Osteoblast (primary cell): ENCODE data around the gene NUP37. TPM values are rescaled to one million over a fixed set of nuclear protein-coding genes. Genes with fewer than 3 reads are reported as not detected.
A peak's percentile ranks its signal among the peaks of the same experiment; 100 is the strongest.

Source experiments
- DNase-seq: peaks from one replicate; pipeline ENCODE4 v3.0.0; 2011; ENCODE audit warnings: low spot score, mixed read lengths; ENCODE audit not compliant: insufficient read length; ENCODE audit errors: missing footprints
- H2AFZ ChIP-seq: 2 replicates; pipeline ENCODE4 v1.6.0; 2011; ENCODE audit warnings: mild to moderate bottlenecking, low read length
- H3K27ac ChIP-seq: 2 replicates; pipeline ENCODE4 v1.5.1; 2011; ENCODE audit warnings: mild to moderate bottlenecking, low read depth, low read length, moderate library complexity
- H3K27me3 ChIP-seq: 2 replicates; pipeline ENCODE4 v1.6.0; 2012; ENCODE audit warnings: mild to moderate bottlenecking, control low read depth, inconsistent platforms, low read length, moderate library complexity; ENCODE audit not compliant: insufficient read depth
- H3K36me3 ChIP-seq: 2 replicates; pipeline ENCODE4 v1.5.1; 2011; ENCODE audit warnings: mild to moderate bottlenecking, low read length, control low read depth, moderate library complexity; ENCODE audit not compliant: insufficient read depth
- H3K4me1 ChIP-seq: 2 replicates; pipeline ENCODE4 v1.5.1; 2011; ENCODE audit warnings: mild to moderate bottlenecking, low read length, control low read depth, moderate library complexity; ENCODE audit not compliant: insufficient read depth
- H3K4me2 ChIP-seq: 2 replicates; pipeline ENCODE4 v1.6.0; 2011; ENCODE audit warnings: mild to moderate bottlenecking, low read length; ENCODE audit not compliant: insufficient read depth
- H3K4me3 ChIP-seq: fragments of 200-600 bp; sonication (generic); 3 replicates; pipeline ENCODE4 v1.5.1; 2012; ENCODE audit warnings: mild to moderate bottlenecking, low read length, inconsistent platforms; ENCODE audit not compliant: insufficient read depth
- H3K79me2 ChIP-seq: 2 replicates; pipeline ENCODE4 v1.6.0; 2012; ENCODE audit warnings: mild to moderate bottlenecking, low read length, control low read depth, inconsistent platforms; ENCODE audit not compliant: insufficient read depth
- H3K9me3 ChIP-seq: 2 replicates; pipeline ENCODE4 v1.5.1; 2011; ENCODE audit warnings: low read depth, low read length, control low read depth
- H4K20me1 ChIP-seq: 2 replicates; pipeline ENCODE4 v1.6.0; 2012; ENCODE audit warnings: mild to moderate bottlenecking, low read length, control low read depth; ENCODE audit not compliant: insufficient read depth
- total RNA-seq: library from RNA; depleted of rRNA; stranded (reverse); fragments of >200 nt; gene quantifications from 2 replicates; pipeline ENCODE4 v1.2.3, GENCODE V29; 2012
- TF ChIP-seq, protein P1 (sequence below): IDR thresholded peaks from 2 replicates; pipeline ENCODE4 v1.5.1; 2011; ENCODE audit warnings: mild to moderate bottlenecking, low read depth, low read length, moderate library complexity; ENCODE audit errors: extremely low read depth

NUP37 gene
- total RNA-seq, 1 donor: 24.6 TPM

DNA sequence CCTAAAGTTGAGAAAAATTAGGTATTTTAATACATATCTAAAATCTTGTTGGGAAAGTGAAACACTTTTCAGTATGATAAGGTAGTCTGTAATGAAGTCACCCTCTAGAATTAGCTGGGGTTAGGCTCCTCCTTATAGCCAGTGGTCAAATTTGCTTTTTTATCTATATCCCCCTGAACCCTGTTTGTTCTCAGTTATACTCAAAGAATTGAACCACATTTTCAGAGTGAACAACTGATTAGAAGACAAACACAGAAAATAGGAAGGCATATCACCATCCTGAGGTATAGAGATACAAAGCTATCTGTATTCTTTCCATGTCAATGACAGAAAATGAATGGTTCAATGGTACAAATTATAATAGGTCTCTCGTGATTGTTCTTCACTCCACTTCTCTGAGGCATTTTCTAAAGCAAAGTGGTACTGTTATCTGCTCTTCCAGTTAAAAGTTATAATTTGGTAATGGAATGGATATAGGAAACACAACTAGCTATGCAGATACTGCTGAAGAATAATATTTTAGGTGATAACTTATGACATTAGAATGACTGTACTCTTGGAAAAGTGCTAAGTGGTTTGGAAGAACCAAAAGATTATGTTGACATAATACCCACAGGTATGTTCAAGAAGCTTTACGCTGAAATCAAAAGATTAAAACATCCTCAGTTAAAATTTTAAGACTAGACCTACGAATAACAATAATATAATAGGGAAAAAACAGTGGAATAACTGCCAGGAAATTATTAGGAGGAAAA lies 85.7 kb downstream of the NUP37 start:
- H3K9me3 ChIP-seq: no peaks in the 10 kb centered on the region
- no peak overlapping the region for H3K4me2 ChIP-seq
- H3K79me2 ChIP-seq: no peaks in the 10 kb centered on the region
- H3K36me3 ChIP-seq: peaks cover 23% of the 10 kb centered on the region
- H3K4me1 ChIP-seq: peaks cover 15% of the 10 kb centered on the region
- no peaks in the 10 kb centered on the region for H4K20me1 ChIP-seq
- TF ChIP-seq, protein P1, sequence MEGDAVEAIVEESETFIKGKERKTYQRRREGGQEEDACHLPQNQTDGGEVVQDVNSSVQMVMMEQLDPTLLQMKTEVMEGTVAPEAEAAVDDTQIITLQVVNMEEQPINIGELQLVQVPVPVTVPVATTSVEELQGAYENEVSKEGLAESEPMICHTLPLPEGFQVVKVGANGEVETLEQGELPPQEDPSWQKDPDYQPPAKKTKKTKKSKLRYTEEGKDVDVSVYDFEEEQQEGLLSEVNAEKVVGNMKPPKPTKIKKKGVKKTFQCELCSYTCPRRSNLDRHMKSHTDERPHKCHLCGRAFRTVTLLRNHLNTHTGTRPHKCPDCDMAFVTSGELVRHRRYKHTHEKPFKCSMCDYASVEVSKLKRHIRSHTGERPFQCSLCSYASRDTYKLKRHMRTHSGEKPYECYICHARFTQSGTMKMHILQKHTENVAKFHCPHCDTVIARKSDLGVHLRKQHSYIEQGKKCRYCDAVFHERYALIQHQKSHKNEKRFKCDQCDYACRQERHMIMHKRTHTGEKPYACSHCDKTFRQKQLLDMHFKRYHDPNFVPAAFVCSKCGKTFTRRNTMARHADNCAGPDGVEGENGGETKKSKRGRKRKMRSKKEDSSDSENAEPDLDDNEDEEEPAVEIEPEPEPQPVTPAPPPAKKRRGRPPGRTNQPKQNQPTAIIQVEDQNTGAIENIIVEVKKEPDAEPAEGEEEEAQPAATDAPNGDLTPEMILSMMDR: no peak
- H2AFZ ChIP-seq: no peak overlapping the region
- H3K27me3 ChIP-seq: no peaks in the 10 kb centered on the region
- no peak for DNase-seq
- no peak overlapping the region for H3K27ac ChIP-seq
- H3K4me3 ChIP-seq: no peak overlapping the region

DNA sequence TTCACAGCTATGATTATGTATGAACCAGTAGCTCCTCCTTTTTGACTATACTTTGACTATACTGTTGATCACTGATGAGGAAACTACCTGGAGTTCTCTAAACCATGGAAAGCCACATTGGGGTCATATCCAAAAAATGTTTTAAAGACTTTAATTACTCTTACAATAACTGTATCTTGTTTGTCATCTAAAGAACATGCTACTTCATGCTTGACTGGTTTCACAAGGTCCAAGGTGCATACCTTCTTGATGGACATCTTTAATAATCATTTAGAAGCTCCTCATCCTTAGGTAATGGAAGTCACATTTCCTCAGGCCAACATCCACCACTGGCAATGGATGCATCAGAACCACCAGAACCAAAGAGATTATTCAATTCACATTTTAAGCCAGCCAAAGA lies 88.1 kb downstream of the NUP37 start:
- H3K4me1 ChIP-seq: peaks cover 20% of the 10 kb centered on the region
- H3K4me2 ChIP-seq: no peak overlapping the region
- no peaks in the 10 kb centered on the region for H3K9me3 ChIP-seq
- H3K27me3 ChIP-seq: no peaks in the 10 kb centered on the region
- no peak for DNase-seq
- no peak overlapping the region for H2AFZ ChIP-seq
- TF ChIP-seq, protein P1: no peak
- H3K4me3 ChIP-seq: no peak overlapping the region
- H3K27ac ChIP-seq: no peak overlapping the region
- no peaks in the 10 kb centered on the region for H4K20me1 ChIP-seq
- H3K36me3 ChIP-seq: peaks cover 13% of the 10 kb centered on the region
- no peaks in the 10 kb centered on the region for H3K79me2 ChIP-seq

DNA sequence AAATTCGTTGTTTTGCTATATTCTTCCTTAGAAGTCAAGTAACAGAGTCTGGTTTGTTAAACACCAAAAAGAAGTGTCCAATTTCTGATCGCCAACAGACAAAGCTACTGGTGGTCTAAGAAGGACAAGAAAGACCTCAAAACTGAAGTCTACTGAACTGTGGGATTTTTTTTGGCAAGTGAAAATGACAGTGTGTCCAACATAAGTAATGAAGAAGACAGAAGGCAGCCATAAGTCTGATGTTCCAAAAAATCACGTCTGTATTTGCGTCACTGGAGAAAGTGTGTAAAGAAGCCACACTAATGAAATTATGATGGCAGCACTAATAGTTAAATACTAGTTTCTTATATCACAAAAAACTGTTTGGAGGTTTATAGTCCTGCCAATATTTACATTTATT lies 90.8 kb downstream of the NUP37 start:
- Histone ChIP-seq H3K27me3 (no peaks in the 10 kb centered on the region), H3K4me2 (peak overlapping the region; percentile 48), H3K27ac (peak overlapping the region; percentile 72), H3K4me1 (peaks cover 10% of the 10 kb centered on the region), H3K4me3 (no peak overlapping the region), H2AFZ (peak overlapping the region; percentile 57), H3K36me3 (peaks cover 7% of the 10 kb centered on the region), H3K9me3 (no peaks in the 10 kb centered on the region), H4K20me1 (no peaks in the 10 kb centered on the region), H3K79me2 (no peaks in the 10 kb centered on the region)
- TF ChIP-seq, protein P1: no peak
- no peak for DNase-seq

DNA sequence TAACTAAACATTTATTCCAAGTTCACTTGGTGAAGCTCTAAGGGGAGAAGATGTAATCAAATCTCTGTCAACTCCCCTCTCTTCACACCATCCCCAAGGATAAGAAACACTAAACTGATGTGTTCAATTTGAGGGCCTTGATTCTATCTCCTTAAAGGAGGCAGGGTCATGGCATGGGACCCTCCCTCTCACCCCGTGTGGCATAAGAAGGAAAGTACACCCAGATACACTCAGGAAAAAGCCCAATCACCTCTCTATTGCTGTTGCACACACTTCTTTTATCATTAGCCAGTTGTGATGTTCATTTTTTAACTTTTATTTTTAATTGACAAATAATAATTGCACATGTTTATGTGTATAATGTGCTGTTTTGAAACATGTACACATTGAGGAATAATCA lies 93.2 kb downstream of the NUP37 start:
- no peak overlapping the region for H2AFZ ChIP-seq
- no peak for DNase-seq
- no peak overlapping the region for H3K27ac ChIP-seq

More for the DNA sequence above, 93.2 kb downstream of the NUP37 start:
- Histone ChIP-seq H3K27me3 (no peaks in the 10 kb centered on the region), H3K36me3 (peaks cover 4% of the 10 kb centered on the region), H3K9me3 (no peaks in the 10 kb centered on the region), H4K20me1 (no peaks in the 10 kb centered on the region), H3K4me2 (no peak overlapping the region), H3K4me3 (no peak overlapping the region), H3K4me1 (peaks cover 19% of the 10 kb centered on the region), H3K79me2 (no peaks in the 10 kb centered on the region)
- TF ChIP-seq, protein P1: no peak
